HG02642 (cell line): ENCODE measurements around the gene CAPZA3.
"Not testable (repeated sequence)": the region's sequence is repeated elsewhere in the genome, so short reads cannot be mapped to it uniquely, and the experiment has no call there.

Source experiments
- ATAC-seq: cut with Tn5 transposase; IDR thresholded peaks from one replicate; pipeline ENCODE4 v1.9.1; 2021; ENCODE audit warnings: mild to moderate bottlenecking; ENCODE audit not compliant: unreplicated experiment, poor library complexity

The CAPZA3 gene

GRCh38 chr12:18752947-18753346 lies 15.0 kb downstream of the CAPZA3 start:
- no peak for ATAC-seq

- ATAC-seq = no peak
Measured at GRCh38 chr12:18753481-18754123, 15.7 kb downstream of the CAPZA3 start.

GRCh38 chr12:18754124-18754707 lies 16.3 kb downstream of the CAPZA3 start:
- ATAC-seq = no peak

GRCh38 chr12:18755341-18755740 lies 17.4 kb downstream of the CAPZA3 start:
- no peak for ATAC-seq

- ATAC-seq = not testable (repeated sequence)
Measured at GRCh38 chr12:18766479-18766878, 28.6 kb downstream of the CAPZA3 start.

- ATAC-seq = no peak
Measured at GRCh38 chr12:18782827-18783226, 44.9 kb downstream of the CAPZA3 start.

- not testable (repeated sequence) for ATAC-seq
Measured at GRCh38 chr12:18785465-18785864, 47.5 kb downstream of the CAPZA3 start.
